Left lung (tissue), 10 donors: Measurements from ENCODE around the gene UXS1. TPM values are rescaled to one million over a fixed set of nuclear protein-coding genes. Genes with fewer than 3 reads are reported as not detected.
"Not testable (repeated sequence)": the region's sequence is repeated elsewhere in the genome, so short reads cannot be mapped to it uniquely, and the experiment has no call there.

Source experiments
- ATAC-seq: fragments of 200-7000 bp; cut with Tn5 transposase; one replicate; pipeline ENCODE4 v1.9.1; 2020; ENCODE audit warnings: moderate library complexity
- DNase-seq, 4 donors: peaks; one replicate each; pipeline ENCODE4 v3.0.0-alpha.2; 2013 to 2020
- H3K27ac ChIP-seq, 2 donors: fragments of 200-600 bp; sonication (generic) in 1 of 2; one replicate each; pipeline versions ENCODE4 v1.5.0 to v1.8.0; 2020 to 2021
- H3K27me3 ChIP-seq, 2 donors: fragments of 200-600 bp; sonication (generic) in 1 of 2; one replicate each; pipeline versions ENCODE4 v1.5.0 to v1.8.0; 2020 to 2021
- H3K36me3 ChIP-seq, 2 donors: fragments of 200-600 bp; sonication (generic) in 1 of 2; one replicate each; pipeline versions ENCODE4 v1.5.0 to v1.8.0; 2020 to 2021
- H3K4me1 ChIP-seq, 2 donors: fragments of 200-600 bp; one replicate each; pipeline ENCODE4 v1.8.0; 2021
- H3K4me3 ChIP-seq, 2 donors: fragments of 200-600 bp; sonication (generic) in 1 of 2; one replicate each; pipeline versions ENCODE4 v1.5.0 to v1.8.0; 2020 to 2021; ENCODE audit warnings: mild to moderate bottlenecking in 1 of 2
- H3K9me3 ChIP-seq, 2 donors: fragments of 200-600 bp; sonication (generic) in 1 of 2; one replicate each; pipeline versions ENCODE4 v1.5.0 to v1.8.0; 2020 to 2021
- CTCF ChIP-seq, 2 donors: fragments of 200-600 bp; sonication (generic) in 1 of 2; IDR thresholded peaks; one replicate each; pipeline versions ENCODE4 v1.5.0 to v1.8.0; 2021; ENCODE audit warnings: antibody characterized with exemption in 2 of 2
- intact Hi-C, 2 donors: fragments of 100-400 bp; cut with DNase I; formaldehyde crosslinking; loops; one replicate each; pipeline versions ENCODE4 v1.11.2 to v1.14.2; 2022
- polyA plus RNA-seq, 6 donors: library from polyadenylated mRNA; unstranded; fragments of 120-200 nt; gene quantifications; one replicate each; pipeline ENCODE4 v1.2.1, GENCODE V29; 2013; ENCODE audit not compliant: insufficient read length in 6 of 6
- total RNA-seq, 2 donors: library from RNA; stranded (reverse); fragmentation: NEBNext Ultra II Directional; extraction: Animal tissue kit (Norgen Biotek cat#: 25700); gene quantifications; one replicate each; pipeline ENCODE4 v1.2.1, GENCODE V29; 2021
- donor health status: DM: no; HTN: yes; CAD: no.
- donor health status: DM: no; HTN: no; CAD: no.

The UXS1 gene
- total and polyA plus RNA-seq, 8 donors = 46.9 to 98.5 (median 87.4) TPM

- Histone ChIP-seq H3K4me3 (no peak overlapping the region), H3K27ac (peak overlapping the region; percentile 14 to 20), H3K4me1 (peaks cover 0 to 9% of the 10 kb centered on the region in 2 donors), H3K9me3 (no peaks in the 10 kb centered on the region), H3K36me3 (peaks cover 0 to 17% of the 10 kb centered on the region in 2 donors), H3K27me3 (no peaks in the 10 kb centered on the region)
- no peak for TF ChIP-seq CTCF (IDR thresholded peaks at IDR 0.05)
- intact Hi-C loops = no loop called here
- DNase-seq (no peak), ATAC-seq (no peak)
Measured at GRCh38 chr2:106137731-106138521, 56.2 kb downstream of the UXS1 start.

GRCh38 chr2:106131192-106131591, 62.9 kb downstream of the UXS1 start:
- ATAC-seq, H3K9me3 ChIP-seq, H3K4me3 ChIP-seq, DNase-seq, intact Hi-C loops, H3K27me3 ChIP-seq, H3K27ac ChIP-seq, H3K4me1 ChIP-seq: not testable (repeated sequence)
- peaks cover 0 to 12% of the 10 kb centered on the region in 2 donors for H3K36me3 ChIP-seq

- TF ChIP-seq CTCF (IDR thresholded peaks at IDR 0.05) = no peak
- Histone ChIP-seq H3K27me3 (no peaks in the 10 kb centered on the region), H3K4me3 (no peak overlapping the region), H3K9me3 (no peaks in the 10 kb centered on the region), H3K4me1 (peaks cover 0 to 1% of the 10 kb centered on the region in 2 donors), H3K36me3 (peaks cover 0 to 14% of the 10 kb centered on the region in 2 donors), H3K27ac (peak overlapping the region; percentile 9 to 13)
- intact Hi-C loops = no loop called here
- ATAC-seq = peak; percentile 57
- DNase-seq = no peak
Measured at GRCh38 chr2:106130251-106130998, 63.7 kb downstream of the UXS1 start.

GRCh38 chr2:106129592-106129991, 64.5 kb downstream of the UXS1 start:
- Histone ChIP-seq H3K4me3 (no peak overlapping the region), H3K27me3 (no peaks in the 10 kb centered on the region), H3K27ac (no peak overlapping the region), H3K9me3 (no peaks in the 10 kb centered on the region), H3K4me1 (peaks cover 0 to 5% of the 10 kb centered on the region in 2 donors), H3K36me3 (peaks cover 0 to 21% of the 10 kb centered on the region in 2 donors)
- ATAC-seq = no peak
- intact Hi-C loops = no loop called here
- no peak for TF ChIP-seq CTCF (IDR thresholded peaks at IDR 0.05)
- no peak for DNase-seq

- Histone ChIP-seq H3K9me3 (no peaks in the 10 kb centered on the region), H3K27ac (no peak overlapping the region), H3K36me3 (peaks cover 0 to 21% of the 10 kb centered on the region in 2 donors), H3K4me3 (no peak overlapping the region), H3K4me1 (peaks cover 0 to 5% of the 10 kb centered on the region in 2 donors), H3K27me3 (no peaks in the 10 kb centered on the region)
- intact Hi-C loops = no loop called here
- ATAC-seq = no peak
- DNase-seq = no peak
- no peak for TF ChIP-seq CTCF (IDR thresholded peaks at IDR 0.05)
Measured at GRCh38 chr2:106129150-106129549, 65.0 kb downstream of the UXS1 start.
